NT2/D1 (cell line): Measurements from ENCODE around the gene VSIG10L.

Experiments
- DNase-seq: peaks from one replicate; pipeline ENCODE4 v3.0.0-alpha.2; 2011; ENCODE audit warnings: low read depth, low spot score
- H3K27me3 ChIP-seq: 2 replicates; pipeline ENCODE4 v1.6.0; 2011; ENCODE audit warnings: mild to moderate bottlenecking; ENCODE audit not compliant: insufficient read length, insufficient read depth
- H3K36me3 ChIP-seq: 2 replicates; pipeline ENCODE4 v1.6.1; 2011; ENCODE audit warnings: mild to moderate bottlenecking, low read length, mixed read lengths; ENCODE audit not compliant: insufficient read depth, insufficient read length
- H3K4me1 ChIP-seq: 2 replicates; pipeline ENCODE4 v1.5.1; 2011; ENCODE audit not compliant: insufficient read depth, insufficient read length
- H3K4me3 ChIP-seq: 2 replicates; pipeline ENCODE4 v1.5.1; 2011; ENCODE audit warnings: low read depth; ENCODE audit not compliant: insufficient read length
- H3K9ac ChIP-seq: 2 replicates; pipeline ENCODE4 v1.6.0; 2011; ENCODE audit warnings: low read depth; ENCODE audit not compliant: insufficient read length
- H3K9me3 ChIP-seq: 2 replicates; pipeline ENCODE4 v1.5.1; 2011; ENCODE audit warnings: mild to moderate bottlenecking, low read length; ENCODE audit not compliant: insufficient read depth
- SUZ12 ChIP-seq: IDR thresholded peaks from 2 replicates; pipeline ENCODE4 v1.6.1; 2011; ENCODE audit not compliant: insufficient read length, insufficient read depth; ENCODE audit errors: extremely low read depth
- YY1 ChIP-seq: IDR thresholded peaks from 2 replicates; pipeline ENCODE4 v1.6.1; 2011; ENCODE audit not compliant: insufficient read length, insufficient read depth
- ZNF274 ChIP-seq: IDR thresholded peaks from 2 replicates; pipeline ENCODE4 v1.6.1; 2011; ENCODE audit warnings: mild to moderate bottlenecking, low read depth, low read length

Gene VSIG10L

GRCh38 chr19:51377422-51377821 lies 35.5 kb upstream of the VSIG10L start:
- H3K4me1 ChIP-seq: no peaks in the 10 kb centered on the region
- H3K36me3 ChIP-seq: no peaks in the 10 kb centered on the region

DNA sequence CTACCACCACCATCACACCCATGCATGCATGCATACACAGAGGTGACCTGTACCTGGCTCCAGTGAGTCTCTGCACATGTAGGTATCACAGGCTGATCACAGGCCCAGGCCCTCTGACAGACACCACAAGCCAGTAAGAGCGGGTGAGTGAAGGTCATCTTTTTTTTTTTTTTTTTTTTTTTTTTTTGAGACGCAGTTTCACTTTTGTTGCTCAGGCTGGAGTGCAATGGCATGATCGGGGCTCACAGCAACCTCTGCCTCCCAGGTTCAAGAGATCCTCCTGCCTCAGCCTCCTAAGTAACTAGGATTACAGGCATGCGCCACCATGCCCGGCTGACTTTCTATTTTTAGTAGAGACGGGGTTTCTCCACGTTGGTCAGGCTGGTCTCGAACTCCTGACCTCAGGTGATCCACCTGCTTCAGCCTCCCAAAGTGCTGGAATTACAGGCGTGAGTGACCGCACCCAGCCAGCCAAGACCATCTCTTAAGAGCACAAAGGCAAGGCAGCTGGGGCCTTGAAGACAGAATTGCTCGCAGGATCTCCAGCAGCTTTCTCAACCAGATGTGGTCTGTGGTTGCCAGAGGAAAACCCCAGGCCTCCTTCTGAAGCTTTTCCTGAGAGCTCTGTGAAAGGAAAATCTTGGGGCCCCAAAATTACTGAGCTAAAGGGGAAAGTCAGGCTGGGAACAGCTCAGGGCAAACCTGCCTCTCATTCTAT lies 33.7 kb upstream of the VSIG10L start:
- DNase-seq: no peak
- Histone ChIP-seq H3K27me3 (no peaks in the 10 kb centered on the region), H3K4me3 (no peak overlapping the region), H3K9me3 (no peaks in the 10 kb centered on the region), H3K9ac (no peak overlapping the region), H3K36me3 (no peaks in the 10 kb centered on the region), H3K4me1 (no peaks in the 10 kb centered on the region)
- TF ChIP-seq YY1 (no peak), ZNF274 (no peak), SUZ12 (no peak)

More at GRCh38 chr19:51377422-51377821, 35.5 kb upstream of the VSIG10L start:
- Histone ChIP-seq H3K27me3 (no peaks in the 10 kb centered on the region), H3K4me3 (no peak overlapping the region), H3K9me3 (peaks cover 7% of the 10 kb centered on the region; the same call in 1 of the 2 replicates), H3K9ac (no peak overlapping the region)
- no peak for TF ChIP-seq SUZ12
- TF ChIP-seq ZNF274: no peak
- no peak for TF ChIP-seq YY1
- DNase-seq: no peak

GRCh38 chr19:51372649-51373504 lies 30.9 kb upstream of the VSIG10L start, which contains the start of gene NKG7:
NKG7 (minus strand) TSS chr19:51372654; CDS start chr19:51372535, 119 bp downstream.
- TF ChIP-seq YY1 (no peak), ZNF274 (no peak), SUZ12 (no peak)
- Histone ChIP-seq H3K27me3 (no peaks in the 10 kb centered on the region), H3K36me3 (no peaks in the 10 kb centered on the region), H3K9ac (no peak within 1 kb of the TSS), H3K4me1 (peaks cover 4% of the 10 kb centered on the region), H3K4me3 (no peak within 1 kb of the TSS), H3K9me3 (no peaks in the 10 kb centered on the region)
- DNase-seq: no peak

DNA sequence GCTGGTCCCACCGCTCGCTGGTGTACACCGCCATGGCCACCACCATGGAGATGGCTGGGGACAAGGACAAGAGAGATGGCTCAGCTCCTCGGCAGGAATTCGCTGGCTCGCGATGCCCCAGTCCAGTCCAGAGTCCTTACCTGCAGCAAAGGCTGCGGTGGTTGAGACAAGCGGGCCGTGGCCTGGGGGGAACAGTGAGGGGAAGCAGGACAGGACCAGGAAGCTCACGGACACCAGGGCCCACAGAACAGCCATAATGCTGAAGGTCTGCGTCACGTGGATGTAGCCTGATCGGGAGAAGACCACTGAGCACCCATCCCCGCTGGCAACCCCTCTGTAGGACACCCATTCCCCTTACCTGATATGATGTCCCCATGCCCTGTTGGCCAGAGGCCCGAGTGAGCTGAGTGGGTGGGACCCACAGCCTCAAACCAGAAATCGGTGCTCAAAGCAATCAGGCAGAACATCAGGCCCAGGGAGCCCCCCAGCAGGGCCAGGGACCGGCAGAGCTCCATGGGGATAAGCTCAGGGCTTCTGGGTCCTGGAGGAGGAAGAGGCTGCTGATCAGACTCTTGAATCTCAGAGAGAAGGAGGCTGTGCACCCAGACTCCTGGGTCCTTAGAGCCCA lies 30.2 kb upstream of the VSIG10L start:
- DNase-seq: no peak
- no peaks in the 10 kb centered on the region for H3K36me3 ChIP-seq
- no peak overlapping the region for H3K9ac ChIP-seq
- no peaks in the 10 kb centered on the region for H3K27me3 ChIP-seq
- peaks cover 4% of the 10 kb centered on the region for H3K4me1 ChIP-seq
- no peaks in the 10 kb centered on the region for H3K9me3 ChIP-seq
- TF ChIP-seq ZNF274: no peak
- no peak for TF ChIP-seq YY1
- TF ChIP-seq SUZ12: no peak
- H3K4me3 ChIP-seq: no peak overlapping the region

- Histone ChIP-seq H3K9ac (no peak overlapping the region), H3K9me3 (no peaks in the 10 kb centered on the region), H3K4me1 (peaks cover 4% of the 10 kb centered on the region)
These were observed 29.3 kb upstream of the VSIG10L start for GRCh38 chr19:51371186-51371690.

GRCh38 chr19:51370230-51370629 lies 28.3 kb upstream of the VSIG10L start:
- no peaks in the 10 kb centered on the region for H3K36me3 ChIP-seq
- TF ChIP-seq YY1 (no peak), SUZ12 (no peak), ZNF274 (no peak)
- H3K27me3 ChIP-seq: no peaks in the 10 kb centered on the region
- H3K4me3 ChIP-seq: no peak overlapping the region
- DNase-seq: no peak
- H3K9ac ChIP-seq: no peak overlapping the region
- no peaks in the 10 kb centered on the region for H3K9me3 ChIP-seq
- H3K4me1 ChIP-seq: peaks cover 4% of the 10 kb centered on the region

More at GRCh38 chr19:51371186-51371690, 29.3 kb upstream of the VSIG10L start:
- no peaks in the 10 kb centered on the region for H3K36me3 ChIP-seq
- no peak for DNase-seq
- no peak for TF ChIP-seq ZNF274
- TF ChIP-seq YY1: no peak
- TF ChIP-seq SUZ12: no peak
- no peak overlapping the region for H3K4me3 ChIP-seq
- H3K27me3 ChIP-seq: no peaks in the 10 kb centered on the region
